Measurements from ENCODE around the gene TXN2.

Gene TXN2

GRCh38 chr22:36491155-36491554 lies 9.7 kb upstream of the TXN2 start:
- TF ChIP-seq TAF1 (IDR thresholded peaks at IDR 0.05; ENCODE audit: borderline replicate concordance, insufficient read depth, low read length): no peak
- TF ChIP-seq REST (IDR thresholded peaks at IDR 0.05; ENCODE audit: insufficient read depth in 1 of 2, low read depth in 2 of 2, low read length in 2 of 2): no peak
- no peak for TF ChIP-seq FOXP2 (optimal IDR thresholded peaks at IDR 0.05; ENCODE audit: borderline replicate concordance, extremely low read depth, extremely low read length, insufficient read depth)
- TF ChIP-seq SIN3A (IDR thresholded peaks at IDR 0.05; ENCODE audit: borderline replicate concordance, insufficient read depth, low read length): no peak
- no peak for TF ChIP-seq POLR2AphosphoS5 (IDR thresholded peaks at IDR 0.05; ENCODE audit: low read depth, low read length)

- TF ChIP-seq TAF1 (IDR thresholded peaks at IDR 0.05; ENCODE audit: borderline replicate concordance, insufficient read depth, low read length): no peak
- no peak for TF ChIP-seq FOXP2 (optimal IDR thresholded peaks at IDR 0.05; ENCODE audit: borderline replicate concordance, extremely low read depth, extremely low read length, insufficient read depth)
- no peak for TF ChIP-seq SIN3A (IDR thresholded peaks at IDR 0.05; ENCODE audit: borderline replicate concordance, insufficient read depth, low read length)
- no peak for TF ChIP-seq POLR2AphosphoS5 (IDR thresholded peaks at IDR 0.05; ENCODE audit: low read depth, low read length)
- no peak for TF ChIP-seq REST (IDR thresholded peaks at IDR 0.05; ENCODE audit: insufficient read depth in 1 of 2, low read depth in 2 of 2, low read length in 2 of 2)
These were observed 5.4 kb upstream of the TXN2 start for GRCh38 chr22:36486619-36487384.

- TF ChIP-seq FOXP2 (optimal IDR thresholded peaks at IDR 0.05; ENCODE audit: borderline replicate concordance, extremely low read depth, extremely low read length, insufficient read depth) (no peak), SIN3A (IDR thresholded peaks at IDR 0.05; ENCODE audit: borderline replicate concordance, insufficient read depth, low read length) (no peak), REST (IDR thresholded peaks at IDR 0.05; ENCODE audit: insufficient read depth in 1 of 2, low read depth in 2 of 2, low read length in 2 of 2) (no peak), TAF1 (IDR thresholded peaks at IDR 0.05; ENCODE audit: borderline replicate concordance, insufficient read depth, low read length) (no peak), POLR2AphosphoS5 (IDR thresholded peaks at IDR 0.05; ENCODE audit: low read depth, low read length) (no peak)
These were observed 473 bp downstream of the TXN2 start for GRCh38 chr22:36480941-36481392.

GRCh38 chr22:36478966-36479365 lies 2.5 kb downstream of the TXN2 start:
- TF ChIP-seq FOXP2 (optimal IDR thresholded peaks at IDR 0.05; ENCODE audit: borderline replicate concordance, extremely low read depth, extremely low read length, insufficient read depth): no peak
- TF ChIP-seq TAF1 (IDR thresholded peaks at IDR 0.05; ENCODE audit: borderline replicate concordance, insufficient read depth, low read length): no peak
- TF ChIP-seq REST (IDR thresholded peaks at IDR 0.05; ENCODE audit: insufficient read depth in 1 of 2, low read depth in 2 of 2, low read length in 2 of 2): no peak
- TF ChIP-seq SIN3A (IDR thresholded peaks at IDR 0.05; ENCODE audit: borderline replicate concordance, insufficient read depth, low read length): no peak
- TF ChIP-seq POLR2AphosphoS5 (IDR thresholded peaks at IDR 0.05; ENCODE audit: low read depth, low read length): no peak
